CD4-positive, alpha-beta T cell treated with Interleukin-10 for 1 hour (primary cell): ENCODE measurements around the gene ATP8B3.

Experiments used
- DNase-seq: peaks from one replicate; pipeline ENCODE4 v3.0.0-alpha.2; 2020

ATP8B3 gene, protein sequence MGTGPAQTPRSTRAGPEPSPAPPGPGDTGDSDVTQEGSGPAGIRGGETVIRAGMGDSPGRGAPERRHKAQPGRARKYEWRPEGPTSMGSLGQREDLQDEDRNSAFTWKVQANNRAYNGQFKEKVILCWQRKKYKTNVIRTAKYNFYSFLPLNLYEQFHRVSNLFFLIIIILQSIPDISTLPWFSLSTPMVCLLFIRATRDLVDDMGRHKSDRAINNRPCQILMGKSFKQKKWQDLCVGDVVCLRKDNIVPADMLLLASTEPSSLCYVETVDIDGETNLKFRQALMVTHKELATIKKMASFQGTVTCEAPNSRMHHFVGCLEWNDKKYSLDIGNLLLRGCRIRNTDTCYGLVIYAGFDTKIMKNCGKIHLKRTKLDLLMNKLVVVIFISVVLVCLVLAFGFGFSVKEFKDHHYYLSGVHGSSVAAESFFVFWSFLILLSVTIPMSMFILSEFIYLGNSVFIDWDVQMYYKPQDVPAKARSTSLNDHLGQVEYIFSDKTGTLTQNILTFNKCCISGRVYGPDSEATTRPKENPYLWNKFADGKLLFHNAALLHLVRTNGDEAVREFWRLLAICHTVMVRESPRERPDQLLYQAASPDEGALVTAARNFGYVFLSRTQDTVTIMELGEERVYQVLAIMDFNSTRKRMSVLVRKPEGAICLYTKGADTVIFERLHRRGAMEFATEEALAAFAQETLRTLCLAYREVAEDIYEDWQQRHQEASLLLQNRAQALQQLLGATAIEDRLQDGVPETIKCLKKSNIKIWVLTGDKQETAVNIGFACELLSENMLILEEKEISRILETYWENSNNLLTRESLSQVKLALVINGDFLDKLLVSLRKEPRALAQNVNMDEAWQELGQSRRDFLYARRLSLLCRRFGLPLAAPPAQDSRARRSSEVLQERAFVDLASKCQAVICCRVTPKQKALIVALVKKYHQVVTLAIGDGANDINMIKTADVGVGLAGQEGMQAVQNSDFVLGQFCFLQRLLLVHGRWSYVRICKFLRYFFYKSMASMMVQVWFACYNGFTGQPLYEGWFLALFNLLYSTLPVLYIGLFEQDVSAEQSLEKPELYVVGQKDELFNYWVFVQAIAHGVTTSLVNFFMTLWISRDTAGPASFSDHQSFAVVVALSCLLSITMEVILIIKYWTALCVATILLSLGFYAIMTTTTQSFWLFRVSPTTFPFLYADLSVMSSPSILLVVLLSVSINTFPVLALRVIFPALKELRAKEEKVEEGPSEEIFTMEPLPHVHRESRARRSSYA (N-terminal part only)

GRCh38 chr19:1811942-1812425 is at the start of gene ATP8B3:
Gene ATP8B3, minus strand, starts transcription at chr19:1812276. Its CDS starts 540 bp downstream, at chr19:1811736.
- DNase-seq = peak; percentile 87

DNA sequence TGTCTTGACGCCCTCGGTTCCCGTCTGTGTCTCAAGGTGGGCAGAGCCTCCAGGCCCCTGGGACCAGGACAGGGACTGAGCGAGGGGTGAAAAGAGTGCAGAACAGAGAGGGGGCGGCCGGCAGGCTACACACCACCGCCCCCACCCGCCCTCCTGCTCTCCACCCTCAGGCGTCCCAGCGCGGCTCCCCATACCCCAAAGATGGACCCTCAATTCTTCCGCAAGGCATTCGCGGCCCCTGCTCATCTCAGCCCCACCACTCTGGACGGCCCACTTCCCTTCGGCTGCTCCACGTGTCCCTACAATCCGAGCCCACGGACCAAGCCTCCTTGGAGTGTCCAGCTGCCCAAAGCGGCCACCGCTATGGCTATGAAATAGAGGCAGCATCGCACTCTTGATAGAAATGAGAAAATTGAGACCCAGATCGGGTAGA is 49.5 kb upstream of the ATP8B3 start:
- no peak for DNase-seq

DNA sequence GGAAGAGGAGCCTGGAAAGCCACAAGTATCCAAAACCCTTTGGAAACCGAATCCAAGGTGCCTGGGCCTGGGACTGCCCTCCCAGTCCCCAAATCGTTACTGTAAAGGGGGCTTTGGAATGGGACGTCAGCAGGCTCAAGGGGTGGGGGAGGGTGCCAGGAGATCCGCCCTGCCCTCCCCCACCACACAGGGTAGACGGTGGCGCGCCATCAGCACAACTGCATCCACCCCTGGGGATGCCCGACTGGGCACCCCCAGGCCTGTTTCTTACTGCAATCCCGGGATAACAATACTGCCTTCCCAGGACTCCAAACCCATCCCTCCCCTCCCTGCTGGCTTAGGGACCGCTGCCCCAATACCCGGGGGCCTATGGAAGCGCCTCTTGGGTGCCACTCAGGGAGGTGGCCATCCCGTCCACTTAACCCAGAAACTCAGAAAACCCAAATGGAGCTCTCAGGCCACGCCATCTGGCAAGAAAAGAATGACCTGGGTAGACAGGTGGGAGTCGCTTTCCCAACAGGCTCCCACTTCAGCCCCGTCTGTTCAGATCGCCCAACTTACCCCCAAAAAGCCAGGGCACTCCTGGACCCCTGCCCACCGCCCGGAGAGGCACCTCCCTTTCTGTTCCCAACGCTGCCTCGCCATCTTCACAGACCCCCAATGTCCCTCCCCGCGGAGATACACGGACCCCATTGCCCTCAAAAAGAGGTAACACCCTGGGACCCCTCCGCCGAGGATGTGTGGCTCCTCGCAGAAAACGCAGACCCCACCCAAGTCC is 48.9 kb upstream of the ATP8B3 start:
- no peak for DNase-seq

GRCh38 chr19:1860042-1860775 is 48.1 kb upstream of the ATP8B3 start:
- peak; percentile 77 for DNase-seq

DNA sequence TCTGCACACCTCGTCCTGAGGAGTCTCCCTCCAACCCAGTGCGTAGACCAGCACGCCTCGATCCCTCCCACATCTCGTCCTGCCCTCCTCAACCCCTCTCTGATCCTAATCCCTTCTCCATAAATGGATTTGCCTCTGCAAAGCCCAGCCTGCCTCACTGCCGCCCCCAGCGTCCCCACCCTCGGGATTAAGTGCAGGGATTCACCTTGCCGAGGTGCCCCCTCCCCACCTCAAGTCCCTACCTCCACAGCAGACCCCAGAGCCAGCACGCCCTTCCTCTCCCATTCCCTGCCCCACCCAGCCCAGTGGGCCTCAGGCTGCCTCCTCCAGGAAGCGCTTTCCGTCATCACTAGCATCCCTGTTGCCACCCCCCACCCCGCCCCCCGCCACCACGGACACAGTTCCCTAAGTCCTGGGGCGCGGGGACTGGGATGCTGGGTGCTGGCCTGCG is 47.3 kb upstream of the ATP8B3 start:
- DNase-seq = no peak

GRCh38 chr19:1858412-1859081 is 46.5 kb upstream of the ATP8B3 start:
- no peak for DNase-seq

- DNase-seq = no peak
Observed at GRCh38 chr19:1857648-1858326, 45.7 kb upstream of the ATP8B3 start.

DNA sequence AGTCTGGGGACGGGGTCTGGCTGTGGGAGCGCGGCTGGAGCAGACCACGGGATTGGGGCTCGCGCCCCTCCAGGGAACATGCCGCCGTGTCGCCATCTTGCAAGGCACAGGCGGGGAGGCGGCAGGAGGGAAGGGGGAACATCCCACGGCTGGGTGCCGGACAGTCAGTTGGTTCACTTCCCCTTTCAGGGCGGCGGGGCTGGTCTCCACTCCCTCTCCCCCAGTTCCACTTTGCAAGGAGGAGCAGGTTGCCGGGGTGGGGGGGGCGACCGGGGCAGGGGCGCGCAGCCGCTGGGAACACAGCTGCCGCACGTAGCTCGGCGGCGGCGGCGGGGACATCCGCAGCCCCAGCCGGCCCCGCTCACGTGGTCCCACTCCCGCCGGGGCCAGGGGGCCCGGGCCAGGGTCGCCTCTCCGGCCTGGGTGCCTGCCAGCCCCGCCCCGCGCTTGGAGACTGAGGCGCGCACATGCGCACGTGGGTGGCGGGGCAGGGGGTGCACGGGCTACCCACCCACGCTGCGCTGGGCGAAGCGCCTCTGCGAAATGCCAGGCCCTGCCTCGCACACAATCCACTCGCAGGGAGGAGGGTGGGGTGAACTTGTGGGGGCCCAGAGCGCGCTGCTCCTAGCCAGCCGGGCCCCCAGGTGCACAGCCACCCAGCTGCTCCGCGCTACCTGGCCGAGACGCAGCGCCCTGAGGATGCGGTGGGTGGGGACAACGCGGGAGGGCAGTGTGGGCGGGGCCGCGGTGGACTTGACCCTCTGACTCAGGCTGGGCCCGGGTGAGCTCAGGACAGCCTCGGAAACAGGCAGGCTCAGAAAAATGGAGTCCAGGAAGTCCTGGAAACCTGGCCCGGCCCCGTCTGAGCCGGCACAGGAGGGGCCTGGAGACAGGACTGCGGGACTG is 44.9 kb upstream of the ATP8B3 start:
- DNase-seq = peak; percentile 39

GRCh38 chr19:1856345-1856697 is 44.2 kb upstream of the ATP8B3 start:
- DNase-seq = no peak

DNA sequence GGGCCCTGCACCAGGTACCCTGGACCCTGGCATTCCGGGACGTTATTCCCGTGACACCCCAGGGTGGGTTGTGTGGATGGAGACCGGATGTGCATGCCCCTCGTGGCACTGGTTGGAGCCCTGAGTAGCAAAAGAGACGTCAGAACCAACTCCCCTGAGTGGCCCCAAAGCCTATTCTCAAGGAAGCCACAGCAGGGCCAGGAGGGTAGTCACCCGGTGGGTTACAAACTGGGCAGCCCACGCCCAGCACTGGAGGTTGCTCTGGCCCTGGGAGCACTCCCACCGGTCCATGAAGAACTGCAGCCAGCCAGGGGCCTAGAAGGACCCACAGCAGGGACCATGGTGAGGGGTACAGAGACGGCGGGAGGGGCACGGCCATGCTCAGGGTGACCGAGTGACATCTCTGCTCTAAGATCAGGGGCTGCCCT is 43.8 kb upstream of the ATP8B3 start:
- peak; percentile 43 for DNase-seq

GRCh38 chr19:1855040-1855827 is 43.2 kb upstream of the ATP8B3 start:
- DNase-seq = peak; percentile 92

DNA sequence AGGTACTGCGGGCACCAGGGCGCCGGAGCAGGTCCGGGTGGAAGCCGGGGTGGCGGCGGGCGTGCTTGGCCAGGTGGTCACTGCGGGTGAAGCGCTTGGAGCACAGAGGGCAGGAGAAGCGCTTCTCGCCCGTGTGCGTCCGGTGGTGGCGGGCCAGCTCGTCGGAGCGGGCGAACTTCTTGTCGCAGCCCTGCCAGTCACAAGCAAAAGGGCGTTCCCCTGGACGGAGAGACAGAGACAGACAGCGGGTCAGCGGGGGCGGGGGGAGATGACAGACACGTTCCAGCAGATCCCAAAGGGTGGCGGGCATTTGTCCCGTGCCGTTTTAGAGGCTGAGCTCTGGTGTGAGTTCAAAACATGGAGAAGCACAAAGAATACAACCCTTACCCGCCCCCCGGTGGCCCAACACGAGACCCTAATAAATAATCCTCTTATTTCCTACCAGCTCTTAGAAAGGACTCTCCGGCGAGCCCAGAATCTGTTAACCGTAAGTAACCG is 42.5 kb upstream of the ATP8B3 start:
- no peak for DNase-seq

DNA sequence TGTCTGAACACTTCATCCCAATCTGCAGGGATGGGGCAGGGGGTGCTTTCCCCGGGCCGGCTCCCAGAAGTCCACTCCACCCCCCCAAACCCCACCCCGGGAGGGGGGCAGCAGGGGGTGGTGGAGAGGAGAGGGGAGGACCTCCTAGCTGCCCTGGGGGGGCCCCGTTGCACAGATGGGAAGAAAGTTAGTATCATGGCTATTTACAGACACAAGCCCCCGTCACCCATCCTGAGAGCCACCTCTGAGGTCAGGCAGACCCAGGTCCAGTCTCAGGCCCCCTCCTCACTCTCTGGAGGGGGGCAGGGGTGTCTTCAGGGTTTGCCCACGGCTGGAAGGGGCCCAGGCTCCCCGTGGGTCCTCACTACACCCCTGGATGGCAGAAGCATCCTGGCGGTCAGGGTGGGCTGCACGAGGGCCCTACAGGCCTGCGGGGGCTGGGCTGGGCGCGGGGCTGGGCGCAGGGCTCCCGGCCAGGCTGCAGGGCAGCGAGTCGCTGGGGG is 42.0 kb upstream of the ATP8B3 start:
- no peak for DNase-seq

DNA sequence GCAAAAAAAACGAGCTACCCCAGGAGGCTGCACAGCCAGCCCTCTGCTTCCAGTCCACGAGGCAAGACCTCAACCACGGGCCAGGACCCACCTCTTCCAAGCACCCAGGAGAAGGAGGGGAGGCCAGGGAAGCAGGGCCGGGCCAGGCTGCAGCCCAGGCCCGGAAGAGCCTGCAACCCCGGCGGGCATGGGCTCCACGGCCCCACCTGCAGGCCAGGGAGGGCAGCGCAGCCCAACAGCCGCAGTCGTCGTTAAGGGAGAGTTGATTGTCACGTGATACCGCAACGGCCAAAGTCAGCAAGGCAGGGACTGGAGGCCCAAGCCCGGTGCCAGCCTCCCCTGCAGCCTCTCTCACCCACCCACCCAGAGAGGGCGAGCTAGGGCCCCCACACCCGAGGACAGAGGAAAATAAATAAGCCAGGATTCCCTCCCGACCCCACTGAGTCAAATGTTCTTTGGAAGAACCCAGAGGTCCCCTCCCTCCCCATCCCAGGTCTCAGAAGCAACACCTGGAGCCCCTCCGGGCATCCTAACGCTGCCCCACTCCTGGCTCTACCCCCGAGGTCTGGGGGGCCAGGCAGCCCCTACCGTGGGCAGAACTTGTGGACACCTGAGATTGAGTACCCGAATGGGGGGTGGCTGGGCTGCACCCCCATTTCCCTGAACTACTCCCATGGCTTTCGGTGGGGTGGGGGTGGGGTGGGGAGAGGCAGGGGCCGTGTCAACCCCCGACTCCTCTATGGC is 41.4 kb upstream of the ATP8B3 start:
- DNase-seq = peak; percentile 86

DNA sequence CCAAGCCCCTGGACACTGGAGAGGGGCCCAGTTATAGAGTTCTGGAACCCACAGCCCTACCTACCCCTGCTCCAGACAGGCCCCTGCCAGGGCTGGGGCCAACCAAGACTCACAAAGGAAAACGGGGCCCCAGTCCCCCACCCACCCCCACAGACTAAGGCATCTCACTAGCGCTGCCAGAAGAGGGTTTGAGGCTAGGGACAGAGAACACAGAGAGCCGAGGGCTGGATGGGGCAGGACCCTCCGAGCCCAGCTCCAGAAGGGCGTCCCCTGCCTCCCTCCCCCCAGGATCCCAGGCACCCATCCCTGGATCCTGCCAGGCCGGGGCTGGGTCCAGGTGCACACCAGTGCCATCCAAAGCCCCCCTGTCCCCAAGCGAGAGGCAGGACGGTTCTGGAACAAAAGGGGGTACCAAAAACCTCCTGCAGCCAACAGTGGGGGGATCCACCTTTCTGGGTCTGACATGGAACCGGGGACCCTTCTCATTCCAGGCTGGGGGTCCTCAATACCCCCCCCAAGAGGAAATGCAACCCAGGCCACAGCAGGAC is 40.6 kb upstream of the ATP8B3 start:
- no peak for DNase-seq
